ENCODE results near the gene RCSD1. TPM values are rescaled to one million over a fixed set of nuclear protein-coding genes. Genes with fewer than 3 reads are reported as not detected.

The RCSD1 gene
- total RNA-seq, 2 donors from 2014 or later: 4.7 to 5.7 TPM

DNA sequence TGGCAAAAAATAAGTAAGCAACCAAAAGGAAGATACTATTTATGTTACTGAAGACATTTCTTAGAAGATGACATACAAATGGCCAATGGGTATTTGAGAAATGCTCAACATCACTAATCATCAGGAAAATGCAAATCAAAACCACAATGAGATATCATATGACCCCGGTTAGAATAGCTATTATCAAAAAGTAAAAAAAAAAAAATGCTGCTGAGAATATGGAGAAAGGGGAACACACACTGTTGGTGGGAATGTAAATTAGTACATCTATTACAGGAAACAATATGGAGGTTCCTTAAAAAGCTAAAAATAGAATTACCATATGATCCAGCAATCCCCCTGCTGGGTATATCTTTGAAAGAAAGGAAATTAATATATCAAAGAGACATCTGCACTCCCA, 42.2 kb upstream of the RCSD1 start:
- H3K9ac ChIP-seq (ENCODE audit: low read depth in 2 of 2, low read length in 2 of 2): no peak overlapping the region
- no peak for DNase-seq
- H3K9me3 ChIP-seq: no peaks in the 10 kb centered on the region
- H3K27ac ChIP-seq: no peak overlapping the region
- no peak overlapping the region for H3K4me3 ChIP-seq
- no peaks in the 10 kb centered on the region for H3K4me1 ChIP-seq
- intact Hi-C loops (cut with DNase I): no loop called here
- no peak for TF ChIP-seq CTCF (IDR thresholded peaks at IDR 0.05)
- no peaks in the 10 kb centered on the region for H3K36me3 ChIP-seq
- H3K27me3 ChIP-seq: no peaks in the 10 kb centered on the region

GRCh38 chr1:167588361-167588760, 41.7 kb upstream of the RCSD1 start:
- Histone ChIP-seq H3K27ac (no peak overlapping the region), H3K9ac (ENCODE audit: low read depth in 2 of 2, low read length in 2 of 2) (no peak overlapping the region)
- intact Hi-C loops (cut with DNase I): no loop called here

GRCh38 chr1:167592475-167592874, 37.6 kb upstream of the RCSD1 start:
- Histone ChIP-seq H3K9me3 (no peaks in the 10 kb centered on the region), H3K27ac (no peak overlapping the region), H3K4me3 (no peak overlapping the region), H3K36me3 (no peaks in the 10 kb centered on the region), H3K27me3 (no peaks in the 10 kb centered on the region), H3K4me1 (no peaks in the 10 kb centered on the region), H3K9ac (ENCODE audit: low read depth in 2 of 2, low read length in 2 of 2) (no peak overlapping the region)
- intact Hi-C loops (cut with DNase I): no loop called here
- TF ChIP-seq CTCF (IDR thresholded peaks at IDR 0.05): no peak
- no peak for DNase-seq

More at GRCh38 chr1:167588361-167588760, 41.7 kb upstream of the RCSD1 start:
- DNase-seq: no peak
- TF ChIP-seq CTCF (IDR thresholded peaks at IDR 0.05): no peak
- Histone ChIP-seq H3K4me1 (no peaks in the 10 kb centered on the region), H3K9me3 (no peaks in the 10 kb centered on the region), H3K4me3 (no peak overlapping the region), H3K36me3 (no peaks in the 10 kb centered on the region), H3K27me3 (no peaks in the 10 kb centered on the region)

GRCh38 chr1:167593860-167594259, 36.2 kb upstream of the RCSD1 start:
- H3K36me3 ChIP-seq: no peaks in the 10 kb centered on the region
- intact Hi-C loops (cut with DNase I): no loop called here
- H3K27ac ChIP-seq: no peak overlapping the region

GRCh38 chr1:167594822-167595221, 35.2 kb upstream of the RCSD1 start:
- no peak overlapping the region for H3K27ac ChIP-seq
- no peak for TF ChIP-seq CTCF (IDR thresholded peaks at IDR 0.05)
- H3K9ac ChIP-seq (ENCODE audit: low read depth in 2 of 2, low read length in 2 of 2): no peak overlapping the region
- no peaks in the 10 kb centered on the region for H3K4me1 ChIP-seq
- no peaks in the 10 kb centered on the region for H3K36me3 ChIP-seq
- intact Hi-C loops (cut with DNase I): no loop called here
- no peaks in the 10 kb centered on the region for H3K27me3 ChIP-seq
- H3K9me3 ChIP-seq: no peaks in the 10 kb centered on the region
- H3K4me3 ChIP-seq: no peak overlapping the region
- no peak for DNase-seq

More at GRCh38 chr1:167593860-167594259, 36.2 kb upstream of the RCSD1 start:
- H3K9me3 ChIP-seq: no peaks in the 10 kb centered on the region
- no peaks in the 10 kb centered on the region for H3K4me1 ChIP-seq
- H3K27me3 ChIP-seq: no peaks in the 10 kb centered on the region
- H3K4me3 ChIP-seq: no peak overlapping the region
- no peak for TF ChIP-seq CTCF (IDR thresholded peaks at IDR 0.05)
- H3K9ac ChIP-seq (ENCODE audit: low read depth in 2 of 2, low read length in 2 of 2): no peak overlapping the region
- DNase-seq: no peak

Data from colonic mucosa (tissue), 4 donors.